Measurements from ENCODE around the gene MLST8. TPM values are rescaled to one million over a fixed set of nuclear protein-coding genes. Genes with fewer than 3 reads are reported as not detected.
A peak's percentile ranks its signal among the peaks of the same experiment; 100 is the strongest.

Gene MLST8
- total RNA-seq, 3 donors from 2014 or later = 25.5 to 30.9 (median 29.8) TPM

DNA sequence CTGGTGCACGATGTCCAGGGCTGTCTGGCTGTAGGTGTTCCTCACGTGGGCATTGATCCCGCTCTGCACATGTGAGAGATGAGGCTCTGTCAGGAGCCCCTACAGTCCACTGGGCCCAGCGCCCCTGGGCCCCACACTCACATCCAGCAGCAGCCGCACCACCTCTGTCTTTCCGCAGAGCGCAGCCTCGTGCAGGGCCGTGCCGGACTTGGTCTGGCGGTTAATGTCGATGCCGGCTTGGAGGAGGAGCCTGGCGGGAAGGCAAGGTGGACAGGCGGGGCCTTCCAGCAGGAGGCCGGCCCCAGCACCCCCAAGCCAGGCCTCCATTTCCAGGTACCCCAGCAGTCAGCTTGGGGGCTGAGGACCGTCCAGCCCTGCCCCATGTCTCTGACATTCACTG, 18.0 kb upstream of the MLST8 start:
- intact Hi-C loops (cut with DNase I, micrococcal nuclease) = no loop called here
- H3K9me3 ChIP-seq = no peaks in the 10 kb centered on the region
- no peaks in the 10 kb centered on the region for H3K4me1 ChIP-seq (ENCODE audit: low read depth)
- no peaks in the 10 kb centered on the region for H3K36me3 ChIP-seq (ENCODE audit: low read depth)
- TF ChIP-seq, protein P1, sequence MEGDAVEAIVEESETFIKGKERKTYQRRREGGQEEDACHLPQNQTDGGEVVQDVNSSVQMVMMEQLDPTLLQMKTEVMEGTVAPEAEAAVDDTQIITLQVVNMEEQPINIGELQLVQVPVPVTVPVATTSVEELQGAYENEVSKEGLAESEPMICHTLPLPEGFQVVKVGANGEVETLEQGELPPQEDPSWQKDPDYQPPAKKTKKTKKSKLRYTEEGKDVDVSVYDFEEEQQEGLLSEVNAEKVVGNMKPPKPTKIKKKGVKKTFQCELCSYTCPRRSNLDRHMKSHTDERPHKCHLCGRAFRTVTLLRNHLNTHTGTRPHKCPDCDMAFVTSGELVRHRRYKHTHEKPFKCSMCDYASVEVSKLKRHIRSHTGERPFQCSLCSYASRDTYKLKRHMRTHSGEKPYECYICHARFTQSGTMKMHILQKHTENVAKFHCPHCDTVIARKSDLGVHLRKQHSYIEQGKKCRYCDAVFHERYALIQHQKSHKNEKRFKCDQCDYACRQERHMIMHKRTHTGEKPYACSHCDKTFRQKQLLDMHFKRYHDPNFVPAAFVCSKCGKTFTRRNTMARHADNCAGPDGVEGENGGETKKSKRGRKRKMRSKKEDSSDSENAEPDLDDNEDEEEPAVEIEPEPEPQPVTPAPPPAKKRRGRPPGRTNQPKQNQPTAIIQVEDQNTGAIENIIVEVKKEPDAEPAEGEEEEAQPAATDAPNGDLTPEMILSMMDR (IDR thresholded peaks at IDR 0.05) = no peak
- peak; percentile 32 for ATAC-seq
- H3K4me3 ChIP-seq = no peak overlapping the region
- DNase-seq = no peak

DNA sequence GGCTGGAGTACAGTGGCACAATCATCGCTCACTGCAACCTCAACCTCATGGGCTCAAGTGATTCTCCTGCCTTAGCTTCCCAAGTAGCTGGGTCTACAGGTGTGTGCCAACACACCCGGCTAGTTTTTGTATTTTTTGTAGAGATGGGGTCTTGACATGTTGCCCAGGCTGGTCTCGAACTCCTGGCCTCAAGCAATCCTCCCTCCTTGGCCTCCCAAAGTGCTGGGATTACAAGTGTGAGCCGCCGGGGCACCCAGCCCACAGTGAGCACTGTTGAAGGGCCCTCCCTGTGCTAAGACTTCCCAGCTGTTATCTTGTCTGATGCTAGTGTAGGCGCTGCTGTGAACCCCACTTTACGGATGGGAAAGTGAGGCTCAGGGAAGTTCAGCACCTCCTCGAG, 16.9 kb upstream of the MLST8 start:
- TF ChIP-seq, protein P1 (IDR thresholded peaks at IDR 0.05) = no peak
- H3K4me3 ChIP-seq = no peak overlapping the region
- intact Hi-C loops (cut with DNase I, micrococcal nuclease) = no loop called here
- no peaks in the 10 kb centered on the region for H3K9me3 ChIP-seq
- no peaks in the 10 kb centered on the region for H3K4me1 ChIP-seq (ENCODE audit: low read depth)
- DNase-seq (no peak), ATAC-seq (no peak)
- no peaks in the 10 kb centered on the region for H3K36me3 ChIP-seq (ENCODE audit: low read depth)

GRCh38 chr16:2189252-2189893, 15.9 kb upstream of the MLST8 start:
- TF ChIP-seq, protein P1 (IDR thresholded peaks at IDR 0.05) = no peak
- no peak for DNase-seq
- Histone ChIP-seq H3K4me3 (no peak overlapping the region), H3K9me3 (no peaks in the 10 kb centered on the region), H3K36me3 (ENCODE audit: low read depth) (no peaks in the 10 kb centered on the region), H3K4me1 (ENCODE audit: low read depth) (no peaks in the 10 kb centered on the region)
- no peak for ATAC-seq
- intact Hi-C loops (cut with DNase I, micrococcal nuclease) = no loop called here

GRCh38 chr16:2190002-2190658, 15.1 kb upstream of the MLST8 start:
- intact Hi-C loops (cut with DNase I, micrococcal nuclease) = no loop called here
- ATAC-seq = no peak
- H3K36me3 ChIP-seq (ENCODE audit: low read depth) = no peaks in the 10 kb centered on the region
- TF ChIP-seq, protein P1 (IDR thresholded peaks at IDR 0.05) = no peak
- H3K4me3 ChIP-seq = no peak overlapping the region
- H3K9me3 ChIP-seq = no peaks in the 10 kb centered on the region
- DNase-seq = no peak
- peaks cover 2% of the 10 kb centered on the region for H3K4me1 ChIP-seq (ENCODE audit: low read depth)

- intact Hi-C loops (cut with DNase I, micrococcal nuclease) = no loop called here
- DNase-seq = no peak
- no peak for ATAC-seq
- Histone ChIP-seq H3K4me1 (ENCODE audit: low read depth) (peaks cover 9% of the 10 kb centered on the region), H3K9me3 (no peaks in the 10 kb centered on the region), H3K36me3 (ENCODE audit: low read depth) (no peaks in the 10 kb centered on the region), H3K4me3 (no peak overlapping the region)
- TF ChIP-seq, protein P1 (IDR thresholded peaks at IDR 0.05) = no peak
Measured at GRCh38 chr16:2190659-2191445, 14.4 kb upstream of the MLST8 start.

Data from mucosa of descending colon (tissue), 3 donors.